AG08396 (cell line): ENCODE measurements around the gene CDH4.
A peak's percentile ranks its signal among the peaks of the same experiment; 100 is the strongest.

ENCODE experiments used
- DNase-seq: peaks from one replicate; pipeline ENCODE4 v3.0.0; 2012; ENCODE audit warnings: low spot score, mixed read lengths

The CDH4 gene

DNA sequence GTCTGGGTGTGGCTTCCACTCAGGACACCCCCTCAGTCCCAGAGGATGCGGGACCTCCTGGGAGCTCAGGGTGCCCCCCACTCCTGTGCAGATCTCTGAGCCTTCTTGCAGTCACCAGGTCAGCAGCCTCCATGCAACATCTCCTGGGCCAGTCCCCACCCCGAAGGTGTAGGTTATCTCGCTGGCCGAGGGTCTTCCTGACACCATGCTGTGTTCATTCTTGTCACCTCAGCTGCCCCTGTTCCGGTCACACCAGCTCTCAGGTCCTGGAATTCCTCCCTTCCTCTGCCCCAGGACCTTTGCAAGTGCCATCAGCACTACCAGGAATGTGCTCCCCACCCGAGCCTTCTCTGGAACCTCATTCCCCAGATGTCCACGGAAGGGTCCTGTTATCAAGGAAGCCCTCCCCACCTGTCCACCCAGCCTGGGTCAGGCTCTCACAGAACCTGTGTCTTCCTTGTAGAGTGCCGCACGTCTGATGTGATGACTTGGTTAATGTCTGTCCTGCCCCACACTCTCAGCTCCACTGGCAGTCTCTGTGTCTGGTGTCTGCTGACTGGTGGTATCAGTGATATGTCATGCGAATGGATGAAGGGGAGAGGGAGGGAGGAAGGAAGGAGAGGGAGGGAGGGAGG is 484.1 kb downstream of the CDH4 start:
- DNase-seq: no peak

DNA sequence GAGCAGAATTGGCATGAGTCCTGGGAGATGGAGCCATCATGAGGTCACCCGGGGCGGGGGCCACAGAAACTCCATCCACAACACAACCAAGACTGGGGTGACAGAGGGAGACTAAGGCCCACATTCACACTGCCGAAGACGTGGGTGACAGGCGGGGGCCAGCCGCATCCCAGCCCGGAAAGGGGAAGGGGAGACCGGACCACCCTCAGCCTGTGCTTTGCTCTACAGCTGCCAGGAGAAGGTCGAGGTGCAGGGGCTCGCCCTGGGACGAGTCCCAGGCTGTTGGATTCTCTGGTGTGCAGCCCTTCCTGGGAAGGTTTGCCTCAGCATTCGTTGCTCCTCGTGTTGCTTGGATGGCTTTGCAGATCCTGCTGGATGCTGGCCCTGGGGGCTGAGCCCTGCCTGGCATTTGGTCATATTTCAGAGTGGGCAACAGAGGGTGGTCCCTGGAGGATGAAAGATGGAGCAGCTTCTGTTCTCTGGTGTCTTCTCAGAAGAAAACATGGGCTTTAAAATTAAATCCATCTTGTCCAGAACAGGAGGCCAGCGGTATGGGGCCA is 484.8 kb downstream of the CDH4 start:
- DNase-seq: no peak

DNA sequence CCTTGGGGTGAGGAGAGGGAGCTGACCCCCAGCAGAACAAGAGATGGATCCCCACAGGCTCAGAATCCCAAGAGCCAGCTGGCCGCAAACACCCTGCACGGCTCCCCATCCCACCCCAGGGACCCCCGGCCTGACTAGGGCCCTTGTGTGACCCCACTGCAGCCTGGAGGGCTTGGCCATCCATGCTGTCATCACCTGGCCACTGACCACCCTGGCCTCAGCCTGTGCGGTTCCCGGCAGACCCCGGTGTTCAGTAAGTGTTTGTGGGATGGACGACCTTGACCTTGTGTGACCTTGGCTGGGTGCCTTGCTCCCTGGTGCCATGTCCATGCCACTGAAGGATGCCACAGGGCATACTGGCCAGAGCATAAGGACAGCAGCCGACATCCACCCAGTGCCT is 485.3 kb downstream of the CDH4 start:
- no peak for DNase-seq

DNA sequence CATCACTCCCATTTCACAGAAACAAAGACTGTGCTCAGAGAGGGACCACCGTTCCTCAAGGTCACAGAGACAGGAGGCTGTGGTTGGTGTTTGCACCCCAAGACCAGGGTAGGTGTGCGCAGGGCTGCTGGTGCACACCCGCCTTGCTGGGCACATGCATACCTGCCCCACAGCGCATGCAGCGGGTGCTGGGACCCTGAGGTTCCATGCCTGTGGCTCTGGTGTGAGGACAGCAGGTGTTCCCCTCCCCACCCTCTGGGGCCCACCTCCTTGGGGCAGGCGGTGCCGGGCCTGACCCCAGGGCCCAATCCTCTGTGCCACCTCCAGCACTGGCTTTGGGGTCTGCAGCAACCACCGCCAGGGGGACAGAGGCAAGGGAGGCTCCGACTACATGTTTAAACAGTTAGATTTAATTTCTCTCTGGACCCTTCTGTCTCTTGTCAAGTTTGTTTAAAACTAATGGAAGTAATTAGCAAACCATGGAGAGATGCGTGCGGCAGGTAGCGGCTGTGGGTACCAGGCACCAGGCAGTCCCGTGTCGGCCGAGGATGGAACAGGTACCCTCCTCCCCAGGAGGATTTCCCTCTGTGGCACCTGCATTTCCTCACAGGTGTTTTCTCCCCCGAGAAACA is 485.9 kb downstream of the CDH4 start:
- DNase-seq: no peak

DNA sequence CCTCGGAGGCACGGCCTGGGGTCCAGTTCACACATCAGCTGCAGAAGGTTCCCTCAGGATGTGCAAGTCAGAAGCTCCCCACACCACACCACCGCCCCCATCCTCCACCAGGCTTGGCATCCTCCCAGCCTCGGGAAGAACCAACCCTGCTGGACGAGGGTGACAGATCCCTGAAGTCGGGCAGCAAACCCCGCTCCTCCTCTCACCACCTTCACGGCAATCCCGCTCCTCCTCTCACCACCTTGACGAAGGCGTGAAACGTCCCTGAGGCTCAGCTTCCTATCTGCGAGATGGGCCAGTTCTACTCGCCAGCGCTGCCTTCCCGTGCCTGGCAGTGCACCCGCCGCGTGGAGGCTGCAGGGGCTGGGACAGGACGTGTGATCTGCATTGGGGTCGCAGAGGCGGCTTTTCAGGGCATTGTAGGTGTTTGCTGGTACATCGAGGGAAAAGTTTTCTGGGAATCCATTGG is 486.6 kb downstream of the CDH4 start:
- DNase-seq: no peak

DNA sequence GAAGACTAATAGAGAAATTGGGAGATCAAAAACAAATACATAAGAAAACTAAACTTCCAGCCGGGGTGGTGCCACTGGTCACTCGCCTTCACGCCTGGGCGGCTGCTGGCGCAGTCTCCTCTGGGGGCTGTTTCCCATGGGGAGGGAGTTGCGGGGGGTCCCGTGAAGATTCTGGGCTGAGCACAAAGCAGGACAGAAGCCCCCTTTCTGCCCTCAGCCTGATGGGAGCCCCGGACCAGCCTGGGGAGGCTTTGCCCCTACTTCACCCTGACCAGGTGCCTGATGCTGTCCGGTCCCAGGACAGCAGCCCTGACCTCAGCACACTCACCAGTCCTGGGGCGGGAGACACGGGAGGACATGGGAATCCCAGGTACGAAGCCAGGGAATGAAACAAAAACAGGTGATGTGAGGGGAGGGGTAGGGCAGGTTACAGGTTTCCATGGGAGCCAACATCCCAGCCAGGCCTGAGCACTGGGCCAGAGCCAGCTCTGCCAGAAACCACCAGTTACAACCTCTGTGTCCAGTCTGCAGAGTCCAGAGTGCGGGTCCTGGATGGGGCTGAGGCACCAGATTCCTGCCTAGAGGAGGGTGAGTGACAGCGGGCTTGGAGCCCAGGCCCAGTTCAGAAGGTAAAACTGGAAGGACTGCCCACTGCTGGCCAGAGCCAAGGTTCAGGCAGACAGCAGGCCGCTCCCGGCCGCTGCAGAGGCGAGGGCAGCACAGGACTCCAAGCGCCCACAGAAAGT is 487.2 kb downstream of the CDH4 start:
- no peak for DNase-seq

DNA sequence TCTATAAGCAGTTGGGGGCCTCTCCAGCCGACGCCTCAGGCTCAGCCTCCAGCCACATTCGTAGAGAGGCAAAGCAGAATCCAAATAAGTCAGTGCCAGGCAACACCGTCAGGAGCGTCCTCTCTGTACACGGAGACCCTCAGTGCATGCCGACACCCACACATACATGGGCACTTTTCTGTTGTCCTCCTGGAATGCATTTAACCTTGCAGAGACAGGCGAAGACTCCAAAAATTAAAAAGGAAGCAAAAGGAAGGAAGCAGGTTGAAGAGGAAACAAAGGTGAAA is 487.7 kb downstream of the CDH4 start:
- DNase-seq: no peak

DNA sequence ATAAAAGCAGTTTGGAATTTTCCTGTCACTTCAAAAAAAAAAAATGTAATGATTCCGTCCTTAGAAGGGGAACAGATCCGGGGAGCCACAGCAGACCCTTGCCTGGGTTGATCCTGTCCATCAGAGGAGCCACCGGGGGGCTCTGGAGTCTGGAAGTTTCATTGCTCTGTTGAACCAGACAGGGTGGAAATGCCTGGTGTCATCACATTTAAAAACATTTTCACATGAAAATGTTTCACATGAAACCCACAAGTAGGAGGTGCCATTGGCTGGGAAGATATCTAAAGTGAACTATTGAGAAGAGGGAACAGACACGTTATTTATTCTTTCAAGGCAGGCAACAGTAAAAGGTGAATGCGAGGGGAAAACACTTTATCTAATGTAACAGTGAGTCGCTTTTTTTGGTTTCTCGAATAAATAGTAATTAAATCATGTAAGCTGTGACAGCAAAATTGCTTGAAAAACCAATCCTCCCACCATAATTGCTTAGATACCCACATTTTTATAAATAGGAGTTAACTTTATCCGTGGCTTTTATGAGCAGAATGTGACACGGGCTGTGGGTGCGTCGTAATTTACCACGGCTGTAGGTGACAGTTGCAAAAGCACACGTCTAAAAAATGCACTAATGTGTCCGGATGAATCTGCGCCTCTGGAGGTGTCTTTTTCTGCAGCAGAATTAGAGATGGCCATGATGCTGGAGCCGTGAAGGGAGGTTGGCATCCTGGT is 490.2 kb downstream of the CDH4 start:
- no peak for DNase-seq

DNA sequence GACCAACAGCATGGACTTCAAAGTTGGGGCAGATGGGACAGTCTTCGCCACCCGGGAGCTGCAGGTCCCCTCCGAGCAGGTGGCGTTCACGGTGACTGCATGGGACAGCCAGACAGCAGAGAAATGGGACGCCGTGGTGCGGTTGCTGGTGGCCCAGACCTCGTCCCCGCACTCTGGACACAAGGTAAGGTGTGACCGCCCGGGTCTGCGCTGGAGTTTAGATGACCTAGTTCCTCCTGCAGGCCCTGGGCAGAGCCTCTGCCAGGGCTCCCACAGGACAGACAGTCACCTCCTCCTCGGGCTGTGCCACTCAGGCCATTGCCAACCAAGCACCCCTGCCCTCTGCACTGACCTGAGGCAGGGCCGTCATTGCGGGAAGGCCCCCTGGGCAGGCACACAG is 491.5 kb downstream of the CDH4 start:
- DNase-seq: no peak

DNA sequence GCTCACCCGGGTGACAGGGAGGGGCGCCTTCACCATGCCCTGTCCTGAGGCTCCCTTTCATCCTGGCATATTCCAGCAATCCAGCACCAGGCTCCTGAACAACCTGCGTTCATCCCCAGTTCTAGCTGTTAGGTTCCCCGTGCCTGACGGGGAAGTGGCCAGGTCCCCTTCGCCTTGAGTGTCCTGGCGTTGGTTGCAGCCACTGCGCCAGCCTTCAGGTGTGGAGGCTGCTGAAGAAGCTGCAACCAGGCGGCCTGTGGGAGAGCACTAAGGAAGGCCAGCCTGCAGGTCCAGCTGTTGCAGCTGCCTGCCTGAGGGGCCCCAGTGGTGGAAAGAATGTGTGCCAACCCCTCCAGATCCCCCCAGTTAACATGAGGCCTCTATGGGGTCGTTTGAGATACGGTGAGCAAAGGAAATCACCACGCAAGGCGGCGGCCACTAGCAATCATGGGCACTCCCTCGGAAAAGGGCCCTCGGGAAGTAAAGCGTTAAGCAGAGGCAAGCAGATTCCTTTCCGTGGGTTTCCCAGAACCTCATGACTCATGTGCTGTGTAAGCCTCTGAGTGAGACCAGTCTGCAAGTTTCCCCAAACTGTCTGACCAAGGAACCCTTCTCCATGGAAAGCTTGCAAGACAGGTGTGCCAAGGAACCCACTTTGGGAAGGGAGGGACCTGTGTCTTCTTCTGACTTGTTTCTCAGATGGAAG is 492.8 kb downstream of the CDH4 start:
- peak; percentile 55 for DNase-seq

DNA sequence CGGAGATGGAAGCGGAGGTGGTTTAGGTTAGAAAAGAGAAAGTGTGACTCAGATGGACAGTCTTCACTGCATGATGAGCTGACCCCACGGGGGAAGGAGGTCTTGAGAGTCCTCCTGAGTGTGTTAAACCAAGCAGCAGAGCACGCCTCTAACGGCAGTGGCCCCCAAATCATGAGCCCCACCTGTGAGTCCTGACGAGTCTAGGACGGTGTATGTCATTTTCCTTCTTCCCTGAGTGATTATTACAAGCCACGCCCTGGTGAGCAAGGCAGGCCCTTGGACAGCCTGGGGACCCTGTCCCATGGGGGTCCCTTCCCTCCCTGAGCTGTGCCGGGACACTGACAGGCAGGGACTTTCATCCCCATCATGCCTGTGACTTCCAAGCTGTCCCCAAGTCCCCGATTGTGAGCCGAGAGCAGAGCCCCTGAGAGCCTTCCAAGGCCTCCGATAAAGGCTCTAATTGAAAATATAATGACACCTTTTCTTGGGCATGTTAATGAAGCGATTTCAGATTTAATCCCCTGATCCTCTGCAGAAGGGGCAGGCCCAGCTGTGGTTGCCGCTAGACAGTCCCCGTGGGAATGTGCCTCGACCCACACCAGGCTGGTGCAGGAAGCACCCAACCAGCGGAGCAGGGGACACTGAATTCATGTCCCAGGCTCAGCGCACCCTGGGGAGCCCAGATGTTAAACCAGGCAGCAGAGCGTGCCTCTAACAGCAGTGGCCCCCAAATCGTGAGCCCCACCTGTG is 493.5 kb downstream of the CDH4 start:
- DNase-seq: no peak

DNA sequence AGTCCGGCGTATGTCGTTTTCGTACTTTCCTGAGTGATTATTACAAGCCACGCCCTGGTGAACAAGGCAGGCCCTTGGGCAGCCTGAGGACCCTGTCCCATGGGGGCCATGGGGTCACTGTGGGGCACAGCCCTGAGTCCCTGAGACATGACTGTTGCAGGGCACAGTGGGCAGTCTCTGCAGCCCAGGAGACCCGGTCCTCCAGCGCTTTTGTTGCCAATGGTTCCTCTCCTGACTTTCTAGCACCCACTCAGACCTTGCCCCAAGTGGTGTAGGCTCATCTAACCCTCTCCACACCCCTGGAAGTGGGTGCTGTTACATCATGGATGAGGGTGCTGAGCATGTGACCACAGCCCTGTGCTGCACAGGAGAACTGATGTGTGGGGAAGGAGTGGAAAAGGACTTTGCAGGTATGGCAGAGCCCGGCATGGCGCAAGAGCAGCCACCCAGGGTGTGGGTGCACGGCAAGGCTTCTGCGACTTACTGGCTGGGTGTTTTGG is 494.1 kb downstream of the CDH4 start:
- no peak for DNase-seq

DNA sequence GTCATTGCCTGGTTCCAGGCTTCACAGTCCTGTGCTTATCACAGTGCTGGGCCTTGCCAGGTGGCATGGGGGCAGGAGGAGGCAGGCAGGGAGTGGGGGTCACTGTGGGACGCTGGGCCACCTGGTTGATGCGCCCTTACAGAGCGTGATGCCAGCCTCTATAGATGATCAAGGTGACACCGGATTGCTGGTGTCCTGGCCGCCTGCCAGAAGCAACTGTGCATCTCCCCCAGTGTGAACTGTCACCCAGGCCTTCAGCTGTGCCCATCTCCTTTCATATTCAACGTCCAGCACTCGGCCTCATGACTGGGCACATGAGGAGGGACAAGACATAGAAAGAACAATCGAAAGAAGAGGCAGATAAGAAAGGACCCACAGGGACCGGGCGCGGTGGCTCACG is 494.7 kb downstream of the CDH4 start:
- no peak for DNase-seq

DNA sequence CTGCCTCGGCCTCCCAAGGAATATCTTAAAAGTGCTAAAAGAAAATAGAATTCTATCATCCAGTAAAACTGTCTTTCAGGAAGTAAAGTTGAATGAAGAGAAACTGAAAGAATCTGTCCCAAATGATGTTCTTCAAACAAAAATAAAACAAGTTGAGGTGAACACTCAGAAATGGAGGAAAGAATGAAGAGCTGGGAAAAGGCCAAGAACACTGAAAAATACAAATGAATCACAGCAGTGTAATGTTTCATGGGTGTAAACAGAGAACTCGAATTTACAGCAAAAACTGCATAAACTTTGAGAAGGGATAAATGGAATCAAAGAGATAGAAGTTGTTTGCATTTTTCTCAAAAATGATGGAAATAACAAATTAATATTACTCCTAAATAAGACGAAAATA is 496.3 kb downstream of the CDH4 start:
- DNase-seq: peak; percentile 71

DNA sequence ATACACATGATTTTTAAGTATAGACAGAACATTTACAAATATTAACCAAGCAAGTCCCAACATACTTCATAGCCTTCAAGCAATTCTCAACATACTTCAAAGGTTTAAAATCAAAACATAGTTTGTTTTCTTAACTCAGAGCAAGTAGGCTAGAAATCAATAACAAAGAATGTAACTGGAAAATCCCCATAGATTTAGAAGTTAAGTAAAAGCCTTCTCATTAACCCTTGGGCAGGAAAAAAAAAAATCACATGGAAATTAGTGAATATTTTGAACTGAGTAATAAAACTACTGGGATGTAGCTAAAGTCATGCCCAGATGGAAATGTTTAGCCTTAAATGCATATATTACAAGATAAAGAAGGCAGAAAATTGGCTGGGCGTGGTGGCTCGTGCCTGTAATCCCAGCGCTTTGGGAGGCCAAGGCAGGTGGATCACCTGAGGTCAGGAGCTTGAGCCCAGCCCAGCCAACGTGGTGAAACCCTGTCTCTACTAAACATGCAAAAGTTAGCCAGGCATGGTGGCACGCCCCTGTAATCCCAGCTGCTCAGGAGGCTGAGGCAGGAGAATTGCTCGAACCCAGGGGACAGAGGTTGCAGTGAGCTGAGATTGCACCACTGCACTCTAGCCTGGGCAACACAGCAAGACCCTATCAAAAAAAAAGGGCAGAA is 497.5 kb downstream of the CDH4 start:
- DNase-seq: no peak

DNA sequence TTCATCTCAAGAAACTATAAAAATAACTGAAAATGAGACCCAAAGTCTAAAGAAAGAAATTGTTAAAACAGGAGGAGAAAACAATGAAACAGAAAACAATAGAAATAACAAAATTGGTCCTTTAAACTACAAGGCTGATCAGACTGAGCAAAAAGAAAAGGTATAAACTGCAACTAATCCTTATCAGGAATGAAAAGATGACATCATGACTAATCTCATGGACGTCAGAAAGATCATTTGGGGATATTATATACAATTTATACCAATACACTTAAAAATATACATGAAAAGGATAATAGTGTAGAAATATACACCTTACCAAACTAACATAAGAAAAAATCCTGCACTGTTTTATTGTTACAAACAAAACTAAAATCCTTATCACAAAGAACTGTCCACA is 498.0 kb downstream of the CDH4 start:
- DNase-seq: no peak

DNA sequence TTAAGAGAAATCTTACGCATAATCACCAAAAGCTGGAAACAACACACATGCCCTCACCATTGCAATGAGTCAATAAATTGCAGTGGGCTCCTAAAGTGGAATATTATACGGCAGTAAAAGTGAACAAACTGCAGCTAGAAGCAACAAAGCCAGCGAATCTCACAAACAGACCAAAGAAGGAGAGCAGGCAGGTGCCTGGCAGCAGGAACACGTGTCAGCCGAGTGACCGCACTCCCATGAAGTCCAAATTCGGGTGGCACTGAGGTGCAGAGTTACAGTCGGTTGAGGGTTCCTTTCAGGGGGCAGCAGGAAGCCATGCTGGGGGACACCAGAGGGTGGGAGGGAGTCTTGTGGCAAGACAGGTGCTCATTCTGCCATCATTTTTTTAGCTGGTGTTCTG is 500.5 kb downstream of the CDH4 start:
- no peak for DNase-seq

DNA sequence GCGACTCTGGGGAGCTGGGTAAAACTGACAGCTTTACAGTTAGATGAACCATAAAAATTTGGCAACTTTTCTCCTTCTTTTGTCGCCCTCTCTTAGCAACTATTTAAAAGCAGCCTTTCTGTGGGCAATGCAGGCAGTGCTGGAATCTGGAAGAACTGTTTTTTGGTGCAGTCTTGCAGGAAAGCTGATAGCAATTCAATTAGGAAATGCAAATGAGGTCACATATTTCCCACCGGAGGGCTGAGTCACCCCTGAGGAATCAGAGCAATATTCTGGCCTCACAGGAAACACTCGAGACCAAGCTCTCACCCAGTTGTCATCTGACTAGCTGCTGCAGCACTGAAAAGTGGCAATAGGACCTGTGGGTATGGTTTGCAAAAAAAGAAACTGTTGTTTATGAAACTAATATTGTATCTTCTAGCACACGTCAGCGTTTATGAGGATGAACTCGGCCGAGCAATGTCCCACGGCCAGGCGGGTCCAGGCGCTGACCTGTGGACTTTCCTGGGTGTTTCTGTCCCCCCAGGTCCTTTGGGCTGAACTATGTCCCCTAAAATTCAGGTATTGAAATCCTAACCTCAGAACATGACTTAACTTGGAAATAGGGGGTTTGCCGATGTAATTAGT is 501.4 kb downstream of the CDH4 start:
- DNase-seq: peak; percentile 82

DNA sequence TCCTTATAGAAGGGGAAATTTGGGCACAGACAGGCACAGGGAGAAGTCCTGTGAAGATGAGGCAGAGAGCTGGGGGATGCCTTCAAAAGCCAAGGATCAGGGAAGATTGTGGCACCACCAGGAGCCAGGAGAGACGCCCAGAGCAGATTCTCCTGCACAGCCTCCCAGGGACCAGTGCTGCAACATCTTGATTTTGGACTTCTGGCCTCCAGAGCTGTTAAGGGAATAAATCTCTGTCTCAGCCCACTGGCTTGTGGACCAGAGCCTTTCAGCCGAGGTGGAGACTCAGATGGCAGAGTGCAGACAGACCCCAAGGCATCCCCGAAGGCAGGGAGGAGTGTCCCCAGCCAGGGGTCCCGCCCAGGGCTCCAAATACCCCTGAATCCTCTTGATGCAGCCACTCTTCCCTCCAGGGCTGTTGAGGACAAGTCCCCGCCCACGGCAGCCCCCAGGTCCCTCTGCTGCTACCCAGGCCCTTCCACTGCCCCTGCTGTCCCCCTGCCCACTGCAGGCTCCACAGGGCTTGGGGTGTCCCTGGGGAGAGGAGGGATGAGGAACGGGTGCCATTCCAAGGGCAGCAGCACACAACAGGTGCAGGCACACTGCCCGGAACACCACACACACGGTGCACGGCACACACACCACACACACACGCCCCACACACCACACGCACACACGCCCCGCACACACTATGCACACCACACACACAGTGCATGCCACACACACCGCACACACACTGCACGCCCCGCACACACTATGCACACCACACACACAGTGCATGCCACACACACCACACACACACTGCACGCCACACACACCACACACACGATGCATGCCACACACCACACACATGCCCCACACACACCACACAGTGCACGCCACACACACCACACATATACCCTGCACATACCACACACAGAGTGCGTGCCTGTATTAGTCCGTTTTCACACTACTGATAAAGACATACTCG is 502.2 kb downstream of the CDH4 start:
- no peak for DNase-seq
